LNCaP clone FGC (cell line): ENCODE measurements around the gene PCSK2.

Source experiments
- DNase-seq: peaks from one replicate; pipeline ENCODE4 v3.0.0-alpha.2; 2011; ENCODE audit warnings: low read depth
- H3K4me3 ChIP-seq: 2 replicates; pipeline ENCODE4 v1.5.1; 2011; ENCODE audit warnings: mild to moderate bottlenecking, low read depth, low read length, control low read depth
- CTCF ChIP-seq: IDR thresholded peaks from 2 replicates; pipeline ENCODE4 v1.5.1; 2012; ENCODE audit warnings: mild to moderate bottlenecking; ENCODE audit not compliant: control insufficient read depth, insufficient read depth; ENCODE audit errors: extremely low read depth

PCSK2 gene

GRCh38 chr20:17226410-17227218 lies at the start of gene PCSK2:
Gene PCSK2, plus strand, starts transcription at chr20:17227040. Its CDS starts 266 bp downstream, at chr20:17227306.
- DNase-seq, result no peak
- TF ChIP-seq CTCF, result 0 out of 2 replicates have a peak, but pooled peaks have one; percentile 4
- 0 out of 2 replicates have a peak within 1 kb of the TSS, but pooled peaks have one; percentile 18 for H3K4me3 ChIP-seq

GRCh38 chr20:17177341-17177740 lies 49.5 kb upstream of the PCSK2 start:
- no peak for TF ChIP-seq CTCF
- H3K4me3 ChIP-seq, result no peak overlapping the region
- no peak for DNase-seq

GRCh38 chr20:17179840-17180239 lies 47.0 kb upstream of the PCSK2 start:
- no peak for TF ChIP-seq CTCF
- DNase-seq, result no peak
- no peak overlapping the region for H3K4me3 ChIP-seq

- no peak for DNase-seq
- no peak for TF ChIP-seq CTCF
- no peak overlapping the region for H3K4me3 ChIP-seq
Measured at GRCh38 chr20:17189976-17190695, 36.7 kb upstream of the PCSK2 start.

- TF ChIP-seq CTCF, result no peak
- no peak for DNase-seq
Measured at GRCh38 chr20:17197041-17197440, 29.8 kb upstream of the PCSK2 start.

GRCh38 chr20:17202030-17202429 lies 24.8 kb upstream of the PCSK2 start:
- no peak for DNase-seq
- no peak for TF ChIP-seq CTCF
- H3K4me3 ChIP-seq, result no peak overlapping the region

More at GRCh38 chr20:17197041-17197440, 29.8 kb upstream of the PCSK2 start:
- no peak overlapping the region for H3K4me3 ChIP-seq
